HG02973 (cell line): Measurements from ENCODE around the gene PDAP1.
A peak's percentile ranks its signal among the peaks of the same experiment; 100 is the strongest.
"Not testable (repeated sequence)": the region's sequence is repeated elsewhere in the genome, so short reads cannot be mapped to it uniquely, and the experiment has no call there.

Experiments
- ATAC-seq: cut with Tn5 transposase; IDR thresholded peaks from one replicate; pipeline ENCODE4 v1.9.1; 2021; ENCODE audit warnings: moderate library complexity; ENCODE audit not compliant: unreplicated experiment

Gene PDAP1

DNA sequence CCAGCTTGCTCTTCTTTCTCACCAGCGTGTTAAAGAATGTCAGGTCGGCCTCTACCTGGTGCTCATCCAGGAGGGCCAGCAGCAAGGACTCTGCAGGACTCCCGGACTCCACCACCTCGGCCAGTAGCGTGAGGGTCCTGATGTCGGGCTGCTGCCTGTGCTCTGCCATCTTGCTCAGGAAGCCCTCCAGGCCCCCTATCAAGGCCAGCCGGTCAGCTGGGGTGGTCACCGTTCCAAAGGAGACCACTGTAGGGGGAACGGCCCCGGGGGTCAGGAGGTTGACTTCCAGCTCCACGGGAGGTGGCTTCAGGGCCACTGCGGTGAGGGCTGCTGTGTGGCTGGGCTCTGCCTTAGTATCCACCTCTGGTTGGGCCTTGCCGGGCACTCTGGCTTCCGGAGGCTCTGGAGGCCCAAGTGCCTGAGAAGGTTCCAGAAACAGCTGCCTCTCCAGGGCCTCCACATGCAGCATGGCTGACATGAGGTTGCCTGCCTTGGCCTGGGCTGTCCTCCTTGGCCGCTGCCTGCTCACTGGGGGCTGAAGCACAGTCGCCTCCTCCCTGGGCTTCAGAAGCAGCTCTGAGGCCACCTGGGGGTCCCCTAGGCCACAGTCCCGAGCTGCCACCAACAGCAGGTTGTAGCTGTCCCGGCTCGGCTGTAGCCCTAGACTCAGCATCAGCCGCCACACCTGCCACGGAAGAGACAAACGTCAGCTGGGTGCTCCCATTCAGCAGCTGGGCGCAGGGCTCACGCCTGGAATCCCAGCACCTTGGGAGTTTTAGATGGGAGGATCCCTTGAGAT, 16.7 kb upstream of the PDAP1 start:
- ATAC-seq, result no peak

DNA sequence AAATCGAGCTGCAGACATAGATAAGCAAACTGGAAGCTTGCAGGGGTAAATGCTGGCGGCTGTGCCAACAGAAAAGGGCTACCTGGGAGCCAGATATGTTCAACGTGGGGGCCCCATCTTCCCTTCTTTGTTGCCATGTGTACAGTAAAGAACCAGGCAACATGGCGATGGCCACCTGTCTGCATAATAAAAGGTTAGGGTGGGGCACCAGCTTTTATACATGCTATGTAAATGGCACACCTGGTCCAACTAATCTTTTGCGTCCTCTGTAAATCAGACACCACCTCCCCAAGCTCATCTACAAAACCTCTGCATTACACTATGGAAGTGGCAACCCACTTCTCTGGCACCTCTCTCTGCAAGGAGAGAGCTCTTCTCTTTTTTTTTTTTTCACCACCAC, 14.2 kb upstream of the PDAP1 start:
- no peak for ATAC-seq

DNA sequence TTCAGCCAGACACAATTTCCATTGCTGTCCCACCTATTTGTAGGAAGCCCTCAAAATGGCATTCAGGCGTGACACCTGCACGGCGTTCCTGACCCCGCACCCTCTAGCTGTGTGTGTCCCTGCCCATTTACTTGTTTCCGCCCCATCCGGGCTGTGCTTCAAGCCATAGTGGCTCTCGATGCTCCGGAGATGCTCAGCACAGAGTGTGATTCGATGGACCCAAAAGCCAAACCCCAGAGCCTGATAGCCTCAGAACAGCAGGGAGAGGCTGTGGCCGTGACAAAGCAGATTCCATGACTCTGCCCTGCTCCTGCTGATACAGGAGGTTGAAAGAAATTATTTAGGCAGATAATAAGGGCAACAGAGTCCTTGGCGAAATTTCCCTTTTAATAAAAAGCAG, 13.8 kb upstream of the PDAP1 start:
- ATAC-seq, result no peak

DNA sequence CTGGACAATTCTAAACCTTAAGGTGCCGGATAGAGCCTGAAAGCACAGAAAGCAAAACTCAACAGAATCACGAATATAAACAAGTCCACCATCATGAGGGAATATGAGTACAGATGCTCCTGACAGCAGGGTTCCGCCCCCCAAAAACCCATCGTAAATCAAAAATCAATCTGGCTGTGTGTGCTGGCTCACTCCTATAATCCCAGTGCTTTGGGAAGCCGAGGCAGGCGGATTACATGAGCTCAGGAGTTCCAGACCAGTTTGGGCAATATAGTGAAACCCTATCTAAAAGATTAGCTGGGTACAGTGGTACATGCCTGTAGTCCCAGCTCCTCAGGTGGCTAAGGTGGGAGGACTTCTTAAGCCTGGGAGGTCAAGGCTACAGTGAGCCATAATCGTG, 12.6 kb upstream of the PDAP1 start:
- ATAC-seq, result no peak

DNA sequence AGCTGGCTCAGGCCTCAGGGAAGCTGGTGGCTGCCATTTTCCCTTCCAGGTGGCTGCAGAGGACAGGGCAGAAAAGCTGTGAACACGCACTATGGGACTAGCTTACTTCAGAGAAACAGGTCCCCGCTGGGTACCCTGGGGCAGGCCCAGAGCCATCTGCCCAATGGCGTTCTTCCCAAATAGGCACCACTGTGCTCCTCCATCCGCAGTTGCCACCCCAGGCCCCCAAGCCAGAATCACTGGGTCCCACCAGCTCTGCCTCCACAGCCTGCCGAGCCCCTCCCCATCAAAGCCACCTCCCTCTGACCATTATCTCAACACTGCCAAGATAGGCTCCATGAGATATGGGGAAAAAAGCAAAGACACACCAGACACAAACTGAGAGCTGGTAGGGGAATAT, 11.8 kb upstream of the PDAP1 start:
- no peak for ATAC-seq

DNA sequence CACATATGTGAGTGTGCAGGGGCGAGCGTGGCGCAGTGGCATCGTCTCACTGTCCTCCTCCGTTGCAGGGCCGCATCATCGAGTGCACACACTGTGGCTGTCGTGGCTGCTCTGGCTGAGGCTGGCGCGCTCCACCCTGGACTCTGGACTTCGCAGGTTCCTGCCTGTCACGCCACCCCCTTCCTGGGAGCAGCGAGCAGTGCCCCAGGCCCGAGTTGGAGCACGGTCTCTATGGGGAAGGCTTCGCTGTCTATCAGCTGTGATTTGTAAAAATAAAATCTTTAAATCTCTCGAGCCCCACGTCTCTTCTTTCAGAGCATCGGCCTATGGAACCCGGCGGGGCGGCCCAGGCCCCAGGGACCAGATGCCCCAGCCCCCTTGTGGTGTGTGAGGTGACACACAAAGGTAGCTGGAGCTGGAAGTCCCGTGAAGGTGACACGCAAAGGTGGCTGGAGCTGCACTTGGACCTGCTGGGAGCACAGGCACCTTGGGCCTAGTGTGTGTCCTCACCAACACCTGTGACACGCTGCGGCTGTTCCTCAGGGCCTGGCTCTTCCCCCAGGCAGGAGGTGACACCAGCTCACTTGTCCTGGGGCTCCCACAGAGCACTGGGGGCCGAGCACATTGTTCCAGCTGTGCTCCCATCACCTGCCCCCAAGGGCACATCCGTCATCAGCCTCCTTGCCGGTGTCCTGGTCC, 11.1 kb upstream of the PDAP1 start:
- ATAC-seq, result no peak

DNA sequence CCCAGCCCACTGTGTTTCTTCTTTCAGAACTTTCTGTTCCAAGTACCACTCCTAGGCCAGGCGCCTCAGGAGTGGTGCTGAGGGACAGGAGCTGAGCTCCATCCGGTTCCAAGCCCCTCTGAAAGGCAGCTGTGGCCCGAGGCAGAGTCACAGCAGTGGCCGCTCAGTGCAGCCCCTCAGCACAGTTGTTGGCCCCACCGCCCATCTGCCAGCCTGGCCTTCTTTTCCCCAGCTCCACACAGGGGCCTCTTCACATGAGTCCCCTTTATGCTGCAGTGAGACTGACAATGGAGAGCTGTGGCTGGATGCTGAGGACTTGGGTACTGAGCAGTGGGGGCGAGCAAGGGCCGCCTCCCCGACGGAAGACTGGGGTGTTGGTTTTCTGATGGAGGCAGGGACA, 9.9 kb upstream of the PDAP1 start:
- no peak for ATAC-seq

DNA sequence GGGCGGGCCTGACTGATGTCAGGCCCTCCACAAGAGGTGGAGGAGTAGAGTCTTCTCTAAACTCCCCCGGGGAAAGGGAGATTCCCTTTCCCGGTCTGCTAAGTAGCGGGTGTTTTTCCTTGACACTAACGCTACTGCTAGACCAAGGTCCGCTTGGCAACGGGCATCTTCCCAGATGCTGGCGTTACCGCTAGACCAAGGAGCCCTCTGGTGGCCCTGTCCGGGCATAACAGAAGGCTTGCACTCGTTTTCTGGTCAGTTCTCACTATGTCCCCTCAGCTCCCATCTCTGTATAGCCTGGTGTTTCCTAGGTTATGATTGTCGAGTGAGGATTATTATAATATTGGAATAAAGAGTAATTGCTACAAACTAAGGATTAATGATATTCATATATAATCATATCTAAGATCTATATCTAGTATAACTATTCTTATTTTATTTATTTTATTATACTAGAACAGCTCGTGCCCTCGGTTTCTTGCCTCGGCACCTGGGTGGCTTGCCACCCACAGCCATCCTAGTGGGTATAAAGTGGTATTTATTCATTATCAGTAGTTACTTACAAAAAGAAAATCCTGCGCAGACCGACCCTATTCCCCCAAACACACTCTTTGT, 7.2 kb upstream of the PDAP1 start:
- ATAC-seq, result not testable (repeated sequence)

DNA sequence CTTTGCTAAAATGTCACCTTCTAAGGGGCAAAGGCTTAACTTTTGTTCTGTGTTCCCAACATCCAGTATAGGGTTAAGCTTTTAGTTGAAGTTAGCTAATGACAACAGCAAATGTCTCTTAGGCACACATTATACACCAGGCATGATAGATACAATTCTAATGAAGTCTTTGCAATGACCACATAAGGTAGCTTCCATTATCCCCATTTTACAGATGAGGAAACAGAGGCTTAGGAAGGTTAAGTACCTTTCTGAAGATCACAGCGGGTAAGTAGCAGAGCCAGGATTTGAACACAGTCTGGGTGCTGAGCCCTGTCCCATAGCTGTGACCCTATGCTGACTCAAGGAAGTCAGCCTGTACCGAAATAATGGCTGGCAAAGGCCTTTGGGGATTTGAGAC, 2.2 kb upstream of the PDAP1 start:
- ATAC-seq, result no peak

DNA sequence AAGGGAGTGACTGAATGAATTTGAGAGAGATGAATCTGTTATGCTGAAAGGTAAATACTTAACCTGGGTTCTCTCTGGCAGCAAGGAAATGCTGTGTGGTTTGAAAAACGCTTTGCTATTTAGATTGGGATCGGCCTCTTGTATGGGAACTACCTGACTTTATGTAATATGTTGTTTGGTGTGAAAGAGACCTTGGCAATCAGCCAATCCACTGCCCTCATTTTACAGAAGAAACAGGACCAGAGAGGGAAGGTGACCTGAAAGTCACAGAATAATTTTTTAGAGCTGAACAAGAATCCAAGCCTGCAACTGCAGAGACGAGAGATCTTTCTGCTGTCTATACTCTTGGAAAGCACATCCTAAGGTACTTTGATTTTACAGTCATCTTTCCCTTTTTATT, 1.4 kb upstream of the PDAP1 start:
- no peak for ATAC-seq

DNA sequence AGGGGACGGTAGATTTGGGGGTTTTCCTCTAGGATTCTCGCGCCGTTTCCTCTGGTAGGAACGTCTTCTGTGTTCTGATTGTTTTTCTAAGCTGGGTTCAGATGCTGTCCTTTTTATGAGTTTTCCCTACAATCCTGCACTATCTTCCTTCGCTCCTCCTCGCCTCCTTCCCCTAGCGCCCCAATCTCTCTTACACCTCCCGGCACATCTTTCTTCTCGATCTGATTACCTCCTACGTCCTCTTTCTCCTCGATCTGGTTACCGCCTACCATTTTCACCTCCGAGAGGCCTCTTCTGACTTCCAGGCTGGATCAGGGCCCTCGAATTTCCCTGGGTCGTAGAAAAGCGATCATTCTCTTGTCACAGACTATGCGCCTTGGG, 785 bp upstream of the PDAP1 start:
- ATAC-seq, result peak; percentile 10

DNA sequence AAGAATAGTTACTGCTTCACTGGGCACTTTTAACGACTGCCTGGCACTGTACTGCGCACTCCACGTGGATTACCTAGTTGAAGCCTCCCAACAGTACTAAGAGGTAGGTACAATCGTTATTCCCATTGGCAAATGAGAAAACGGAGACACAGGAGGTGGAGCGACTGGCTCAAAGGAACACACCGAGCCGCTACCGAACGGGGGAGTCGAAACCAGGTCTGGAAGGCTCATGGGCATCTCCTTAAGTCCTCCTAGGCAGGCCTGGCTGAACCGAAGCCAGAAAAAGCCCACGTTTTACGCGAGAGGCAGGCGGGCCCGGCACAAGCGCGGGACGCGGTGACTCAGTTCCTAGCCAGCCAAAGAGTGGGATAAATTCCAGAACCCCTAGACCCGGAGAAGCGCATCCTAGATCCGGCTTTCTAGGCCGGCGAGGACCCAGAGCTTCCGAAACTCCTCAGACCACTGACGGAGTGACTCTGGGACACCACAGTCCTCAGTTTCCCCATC, 472 bp downstream of the PDAP1 start:
- ATAC-seq, result peak; percentile 9

DNA sequence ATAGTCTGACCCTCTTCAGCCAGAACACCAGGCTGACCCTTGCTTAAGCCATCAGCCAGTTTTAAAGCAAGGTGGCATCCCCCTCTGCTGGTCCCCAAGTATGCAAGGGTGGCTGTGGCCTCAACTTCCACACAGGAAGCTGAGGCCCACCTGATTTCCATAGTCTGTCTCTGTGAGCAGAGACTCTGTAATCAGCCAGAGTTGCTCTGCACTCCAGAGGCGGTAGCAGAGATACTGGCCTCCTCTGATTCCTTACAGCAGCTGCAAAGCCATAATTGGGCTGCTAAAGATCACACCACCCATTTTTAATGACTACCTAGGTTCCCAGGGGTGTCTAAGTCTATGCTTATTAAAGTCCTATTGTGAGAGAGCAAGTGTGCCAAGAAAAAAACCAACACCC, 1.8 kb downstream of the PDAP1 start:
- no peak for ATAC-seq

DNA sequence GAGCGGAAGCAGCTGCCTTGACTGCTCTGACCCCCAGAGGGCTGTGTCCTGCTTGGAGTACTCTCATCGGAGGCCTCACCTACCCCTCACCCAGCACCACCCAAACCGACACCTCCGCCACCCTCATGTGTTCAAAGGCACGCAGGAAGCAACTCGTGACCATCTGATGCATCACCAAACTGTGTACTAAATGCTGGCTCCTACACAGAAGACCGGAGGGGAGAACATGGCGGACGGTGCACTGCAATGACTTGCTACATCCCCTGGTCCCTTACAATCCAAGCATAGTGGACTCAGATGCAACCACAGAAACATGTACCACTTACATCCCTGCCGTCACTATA, 3.4 kb downstream of the PDAP1 start:
- no peak for ATAC-seq

DNA sequence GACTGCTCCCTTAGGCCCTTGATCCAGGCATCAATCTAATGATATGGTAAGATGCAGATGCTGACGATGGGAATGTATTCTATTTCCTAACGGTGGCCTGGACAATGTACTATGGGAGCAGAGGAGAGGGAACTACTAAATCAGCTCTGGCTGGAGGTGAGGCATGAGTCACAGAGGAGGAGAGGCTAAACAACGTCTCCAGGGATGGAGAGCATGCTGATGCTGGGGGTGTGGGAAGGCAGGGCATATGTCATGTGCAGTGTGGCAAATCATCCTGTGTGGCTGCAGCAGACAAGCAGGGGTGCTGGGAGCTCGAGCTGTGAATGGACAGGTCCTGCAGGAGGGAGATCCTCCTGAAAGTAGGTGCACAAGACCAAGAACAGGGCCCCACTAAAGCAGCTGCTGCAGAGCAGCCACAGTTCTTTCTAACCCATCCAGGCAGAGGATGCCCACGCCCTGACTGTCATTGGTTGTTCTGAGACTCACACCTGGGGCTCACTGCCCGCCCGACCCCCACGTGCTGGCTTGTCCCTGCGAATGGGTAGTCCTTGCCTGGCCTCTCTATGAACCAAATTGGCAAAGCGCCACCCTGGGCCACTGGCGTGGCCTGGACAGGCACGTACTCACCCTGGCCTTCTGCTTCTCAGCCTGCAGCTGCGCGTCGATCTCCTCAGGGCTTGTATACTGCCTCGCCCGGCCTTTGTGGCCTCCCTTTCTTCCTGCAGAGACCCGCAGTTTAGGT, 4.0 kb downstream of the PDAP1 start:
- ATAC-seq, result no peak

DNA sequence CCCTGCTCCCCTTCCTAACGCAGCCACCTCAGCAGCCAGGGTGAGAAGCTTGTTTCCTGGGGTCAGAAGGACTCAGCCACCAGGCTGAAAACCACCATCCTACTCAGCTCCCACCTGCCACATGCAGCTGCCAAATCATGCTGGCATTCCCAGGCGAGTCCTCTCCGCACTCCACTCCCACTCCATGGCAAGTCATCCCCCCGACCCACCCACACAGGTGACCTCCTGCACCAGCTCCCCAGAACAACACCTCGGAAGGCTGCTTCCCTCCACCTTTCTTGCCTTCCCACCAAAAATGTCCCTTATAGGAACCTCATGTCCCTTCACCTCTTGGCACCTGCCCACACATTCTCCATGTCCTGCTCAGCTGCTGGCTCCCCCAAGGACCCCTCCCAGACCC, 4.6 kb downstream of the PDAP1 start:
- no peak for ATAC-seq

DNA sequence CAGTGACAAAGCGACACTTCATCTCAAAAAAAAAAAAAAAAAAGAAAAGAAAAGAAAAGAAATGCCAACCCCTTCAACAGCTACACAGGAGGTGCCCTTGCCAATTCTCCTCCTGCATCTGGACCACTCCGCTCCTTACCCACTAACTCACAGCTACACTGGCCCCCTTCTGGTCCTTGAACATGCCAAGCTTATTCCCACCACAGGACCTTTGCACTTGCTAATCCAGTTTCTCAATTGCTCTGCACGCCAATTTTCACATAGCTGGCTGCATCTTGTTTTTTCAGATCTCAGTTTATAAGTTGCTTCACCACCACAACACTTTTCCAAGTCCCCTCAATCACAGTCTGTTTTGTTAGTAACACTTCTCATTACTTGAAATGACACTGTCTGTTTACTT, 5.5 kb downstream of the PDAP1 start:
- ATAC-seq, result no peak

DNA sequence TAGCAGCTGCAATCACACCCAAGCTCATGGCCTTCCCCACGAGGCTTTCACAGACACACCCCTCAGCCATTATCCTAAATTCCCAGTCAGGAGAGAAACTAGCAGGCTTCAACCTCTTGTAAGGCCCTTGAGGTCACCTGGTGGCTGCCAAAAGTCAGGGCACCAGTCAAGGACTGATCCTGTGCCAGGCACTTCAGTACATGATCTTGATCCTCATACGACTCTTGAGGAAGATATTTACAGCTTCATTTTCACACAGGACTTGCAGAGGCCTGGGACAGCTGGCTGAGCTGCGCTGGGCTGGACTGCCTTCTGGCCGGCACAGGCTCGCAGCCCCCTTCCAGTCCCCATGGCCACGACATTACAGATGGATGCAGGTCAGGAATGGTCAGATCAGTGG, 8.8 kb downstream of the PDAP1 start:
- ATAC-seq, result no peak

DNA sequence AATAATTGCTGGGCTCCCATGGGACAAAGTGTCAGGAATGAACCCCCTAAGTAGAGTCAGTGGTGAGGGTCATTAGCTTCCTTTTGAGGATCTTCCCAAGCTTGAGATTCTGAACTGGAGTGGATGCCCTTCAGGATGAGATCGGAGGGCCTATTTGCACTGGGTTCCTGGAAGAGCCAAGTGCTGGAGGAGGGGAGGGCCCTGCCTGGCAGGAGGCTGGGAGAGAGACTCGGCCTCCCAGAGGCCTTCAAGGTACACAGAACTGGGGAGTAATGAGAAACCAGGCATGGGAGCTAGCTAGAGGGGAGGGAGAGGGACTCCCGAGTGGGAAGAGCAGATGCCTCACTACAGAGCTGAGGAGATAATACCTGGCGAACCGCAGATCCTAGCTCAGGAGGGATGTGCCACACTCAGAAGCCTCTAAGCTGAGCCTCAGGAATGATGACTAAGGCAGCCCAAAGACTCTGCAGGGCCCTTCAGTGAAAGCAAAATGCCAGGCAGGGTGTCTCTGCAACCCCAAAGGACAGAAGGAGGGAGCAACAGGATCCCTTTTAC, 9.4 kb downstream of the PDAP1 start:
- no peak for ATAC-seq

DNA sequence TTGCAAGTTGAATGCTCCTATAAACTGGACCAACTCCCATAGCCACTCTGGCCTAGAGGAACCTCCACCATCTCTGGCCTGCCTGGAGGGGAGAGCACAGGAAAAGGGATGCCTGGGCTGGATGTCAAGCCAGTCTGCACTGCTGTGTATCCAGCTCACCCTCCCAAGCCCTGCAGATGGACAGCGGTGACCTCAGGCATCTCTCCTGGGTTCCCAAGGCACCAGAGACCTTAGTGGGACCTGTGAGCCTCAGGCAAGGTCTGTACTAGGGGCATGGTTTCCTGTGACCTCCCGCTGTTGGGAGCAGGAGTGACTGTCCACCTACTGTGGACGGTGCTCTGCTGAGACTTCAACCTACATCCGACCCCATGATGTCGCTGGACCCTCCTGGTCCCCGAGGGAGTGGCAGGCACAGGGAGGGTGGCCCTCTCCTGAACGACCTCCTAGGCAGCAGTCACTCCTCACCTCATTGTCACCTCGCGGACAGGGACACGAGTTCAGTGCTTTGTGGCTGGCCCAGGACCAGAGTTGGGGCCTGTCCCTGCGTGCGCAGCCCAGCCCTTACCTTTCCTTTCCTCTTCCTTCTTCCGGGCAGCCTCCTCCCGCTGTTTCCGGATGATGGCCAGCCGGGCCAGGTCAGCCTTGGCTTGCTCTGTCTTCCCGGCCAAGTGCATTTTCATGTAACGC, 11.0 kb downstream of the PDAP1 start:
- no peak for ATAC-seq
